Measurements from ENCODE around the gene SSBP2.

GRCh38 chr5:81786496-81786895 lies 35.6 kb upstream of the SSBP2 start:
- TF ChIP-seq, protein P1, sequence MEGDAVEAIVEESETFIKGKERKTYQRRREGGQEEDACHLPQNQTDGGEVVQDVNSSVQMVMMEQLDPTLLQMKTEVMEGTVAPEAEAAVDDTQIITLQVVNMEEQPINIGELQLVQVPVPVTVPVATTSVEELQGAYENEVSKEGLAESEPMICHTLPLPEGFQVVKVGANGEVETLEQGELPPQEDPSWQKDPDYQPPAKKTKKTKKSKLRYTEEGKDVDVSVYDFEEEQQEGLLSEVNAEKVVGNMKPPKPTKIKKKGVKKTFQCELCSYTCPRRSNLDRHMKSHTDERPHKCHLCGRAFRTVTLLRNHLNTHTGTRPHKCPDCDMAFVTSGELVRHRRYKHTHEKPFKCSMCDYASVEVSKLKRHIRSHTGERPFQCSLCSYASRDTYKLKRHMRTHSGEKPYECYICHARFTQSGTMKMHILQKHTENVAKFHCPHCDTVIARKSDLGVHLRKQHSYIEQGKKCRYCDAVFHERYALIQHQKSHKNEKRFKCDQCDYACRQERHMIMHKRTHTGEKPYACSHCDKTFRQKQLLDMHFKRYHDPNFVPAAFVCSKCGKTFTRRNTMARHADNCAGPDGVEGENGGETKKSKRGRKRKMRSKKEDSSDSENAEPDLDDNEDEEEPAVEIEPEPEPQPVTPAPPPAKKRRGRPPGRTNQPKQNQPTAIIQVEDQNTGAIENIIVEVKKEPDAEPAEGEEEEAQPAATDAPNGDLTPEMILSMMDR (IDR thresholded peaks at IDR 0.05): no peak
- TF ChIP-seq EP300 (IDR thresholded peaks at IDR 0.05) (no peak), POLR2A (IDR thresholded peaks at IDR 0.05) (no peak)
